Tibial nerve (tissue), 4 donors: ENCODE measurements around the gene INHBC. TPM values are rescaled to one million over a fixed set of nuclear protein-coding genes. Genes with fewer than 3 reads are reported as not detected.

ENCODE experiments used
- DNase-seq, 2 donors: peaks; one replicate each; pipeline ENCODE4 v3.0.0-alpha.2; 2019; ENCODE audit warnings: low spot score in 2 of 2
- H3K27ac ChIP-seq, 4 donors: fragments of 200-600 bp; sonication (generic) in 3 of 4; one replicate each; pipeline ENCODE4 v1.5.1; 2017 to 2019; ENCODE audit warnings: mild to moderate bottlenecking in 1 of 4
- H3K27me3 ChIP-seq, 2 donors: fragments of 200-600 bp; sonication (generic) in 1 of 2; one replicate each; pipeline versions ENCODE4 v1.5.1 to v1.6.0; 2017 to 2019
- H3K36me3 ChIP-seq, 3 donors: fragments of 200-600 bp; sonication (generic); one replicate each; pipeline ENCODE4 v1.5.1; 2018 to 2019
- H3K4me1 ChIP-seq, 4 donors: fragments of 200-600 bp; sonication (generic) in 3 of 4; one replicate each; pipeline ENCODE4 v1.5.1; 2017 to 2019
- H3K4me3 ChIP-seq, 4 donors: fragments of 200-600 bp; sonication (generic) in 3 of 4; one replicate each; pipeline ENCODE4 v1.5.1; 2017 to 2019; ENCODE audit warnings: mild to moderate bottlenecking in 1 of 4, moderate library complexity in 1 of 4
- H3K9me3 ChIP-seq, 4 donors: fragments of 200-600 bp; sonication (generic) in 3 of 4; one replicate each; pipeline ENCODE4 v1.5.1; 2017 to 2019
- EP300 ChIP-seq, 2 donors: sonication (generic); formaldehyde crosslinking; IDR thresholded peaks; one replicate each; pipeline ENCODE4 v1.6.1; 2017; ENCODE audit warnings: antibody characterized with exemption in 2 of 2, mild to moderate bottlenecking in 1 of 2
- POLR2A ChIP-seq, 2 donors: fragments of 450-650 bp; IDR thresholded peaks; one replicate each; pipeline ENCODE4 v1.6.1; 2017; ENCODE audit warnings: antibody characterized with exemption in 2 of 2, mild to moderate bottlenecking in 2 of 2, moderate library complexity in 2 of 2
- WGBS, 2 donors: methylation state at CpG; one replicate each; pipeline ENCODE4 v1.1.5; 2018; 5-methylcytosine and 5-hydroxymethylcytosine counted together
- total RNA-seq, 4 donors: library from RNA; depleted of rRNA; stranded (reverse); fragments of >200 nt; gene quantifications; one replicate each; pipeline ENCODE4 v1.1.0, GENCODE V29; 2016
- TF ChIP-seq, protein P1 (sequence below), 5 experiments: fragments of 200-600 bp in 3 of 5; fragments of 450-650 bp in 2 of 5; sonication (generic) in 3 of 5; IDR thresholded peaks; one replicate each; pipeline ENCODE4 v1.5.1; 2016 to 2019; ENCODE audit warnings: antibody characterized with exemption in 5 of 5, mild to moderate bottlenecking in 3 of 5, moderate library complexity in 2 of 5

The INHBC gene
- total RNA-seq, 4 donors from 2014 or later = not detected

DNA sequence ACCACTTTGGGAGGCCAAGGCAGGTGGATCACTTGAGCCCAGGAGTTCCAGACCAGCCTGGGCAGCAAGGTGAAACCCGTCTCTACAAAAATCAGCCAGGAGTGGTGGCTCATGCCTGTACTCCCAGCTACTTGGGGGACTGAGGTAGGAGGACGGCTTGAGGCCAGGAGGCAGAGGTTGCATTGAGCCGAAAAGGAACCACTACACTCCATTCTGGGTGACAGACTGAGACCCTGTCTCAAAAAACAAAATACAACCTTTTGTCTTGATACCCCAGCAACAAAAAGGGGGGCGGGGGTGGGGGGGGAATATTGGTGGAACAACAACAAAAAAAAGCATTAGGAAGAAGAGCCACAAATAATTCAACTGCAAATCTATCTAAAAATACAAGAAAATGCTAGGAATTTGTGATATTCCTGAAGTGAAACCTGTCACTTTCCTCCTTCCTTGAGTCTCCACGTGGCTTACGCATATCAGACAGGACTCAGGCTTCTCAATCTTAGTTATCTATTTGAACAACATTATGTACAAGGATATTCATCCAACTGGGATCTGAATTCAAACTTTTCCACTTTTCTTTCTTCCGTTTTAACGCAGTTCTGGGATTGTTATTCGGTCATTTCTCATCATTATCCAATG lies 5.0 kb upstream of the INHBC start:
- DNase-seq = no peak
- H3K4me1 ChIP-seq = peaks cover 0 to 33% (median 6%) of the 10 kb centered on the region in 4 donors
- H3K4me3 ChIP-seq = peak overlapping the region; percentile 65 to 79 (median 72)
- H3K27me3 ChIP-seq = no peaks in the 10 kb centered on the region
- peaks cover 0 to 9% (median 0%) of the 10 kb centered on the region in 3 donors for H3K36me3 ChIP-seq
- TF ChIP-seq EP300 (IDR thresholded peaks at IDR 0.05) (no peak), POLR2A (IDR thresholded peaks at IDR 0.05) (no peak)
- TF ChIP-seq, protein P1, sequence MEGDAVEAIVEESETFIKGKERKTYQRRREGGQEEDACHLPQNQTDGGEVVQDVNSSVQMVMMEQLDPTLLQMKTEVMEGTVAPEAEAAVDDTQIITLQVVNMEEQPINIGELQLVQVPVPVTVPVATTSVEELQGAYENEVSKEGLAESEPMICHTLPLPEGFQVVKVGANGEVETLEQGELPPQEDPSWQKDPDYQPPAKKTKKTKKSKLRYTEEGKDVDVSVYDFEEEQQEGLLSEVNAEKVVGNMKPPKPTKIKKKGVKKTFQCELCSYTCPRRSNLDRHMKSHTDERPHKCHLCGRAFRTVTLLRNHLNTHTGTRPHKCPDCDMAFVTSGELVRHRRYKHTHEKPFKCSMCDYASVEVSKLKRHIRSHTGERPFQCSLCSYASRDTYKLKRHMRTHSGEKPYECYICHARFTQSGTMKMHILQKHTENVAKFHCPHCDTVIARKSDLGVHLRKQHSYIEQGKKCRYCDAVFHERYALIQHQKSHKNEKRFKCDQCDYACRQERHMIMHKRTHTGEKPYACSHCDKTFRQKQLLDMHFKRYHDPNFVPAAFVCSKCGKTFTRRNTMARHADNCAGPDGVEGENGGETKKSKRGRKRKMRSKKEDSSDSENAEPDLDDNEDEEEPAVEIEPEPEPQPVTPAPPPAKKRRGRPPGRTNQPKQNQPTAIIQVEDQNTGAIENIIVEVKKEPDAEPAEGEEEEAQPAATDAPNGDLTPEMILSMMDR (IDR thresholded peaks at IDR 0.05) = no peak
- peak overlapping the region; percentile 89 to 96 (median 92) for H3K27ac ChIP-seq
- H3K9me3 ChIP-seq = no peaks in the 10 kb centered on the region
- 24 to 31% methylated on average over 9 of the region's 9 CpGs for WGBS, 2 donors

DNA sequence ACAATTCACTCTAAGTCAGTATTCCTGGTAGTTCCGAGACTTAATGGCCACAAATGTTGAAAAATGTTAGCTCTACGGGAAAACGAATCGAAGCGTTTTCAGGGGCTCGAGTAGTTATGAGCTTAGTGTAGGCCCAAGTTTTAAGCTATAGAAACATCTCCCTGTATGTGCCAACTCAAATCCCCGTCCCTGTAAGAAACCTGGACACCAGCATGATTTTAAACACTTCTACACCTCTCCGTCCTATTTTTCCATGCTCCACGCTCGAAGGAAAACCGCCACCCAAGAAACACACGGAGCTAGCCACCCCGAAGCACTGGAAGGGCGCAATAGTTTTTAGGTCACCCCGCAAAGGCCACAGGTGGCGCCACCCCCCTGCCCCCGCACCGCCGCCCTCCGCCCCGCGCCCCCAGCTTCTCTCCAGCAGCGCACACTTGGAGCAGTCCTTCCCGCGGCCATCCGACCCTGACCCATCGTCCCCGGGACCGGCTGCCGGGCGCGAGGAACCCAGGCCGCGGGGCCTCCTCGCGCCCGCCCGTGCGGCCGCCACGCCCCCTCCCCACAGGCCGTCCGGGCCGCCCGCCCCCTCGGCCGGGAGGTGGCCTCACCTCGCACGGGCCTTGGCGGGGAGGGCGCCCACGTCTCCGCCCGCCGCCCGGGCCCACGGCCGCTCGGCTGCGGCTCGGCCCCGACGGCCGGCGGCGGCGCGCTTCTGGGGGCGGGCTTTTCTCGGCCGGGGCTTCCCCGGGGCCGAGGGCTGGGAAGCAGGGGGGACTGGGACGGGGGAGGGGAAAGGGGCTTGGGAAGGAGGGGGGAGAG lies 4.3 kb upstream of the INHBC start:
- H3K9me3 ChIP-seq = no peaks in the 10 kb centered on the region
- no peaks in the 10 kb centered on the region for H3K27me3 ChIP-seq
- H3K4me3 ChIP-seq = peak overlapping the region; percentile 65 to 79 (median 72)
- H3K27ac ChIP-seq = peak overlapping the region; percentile 89 to 96 (median 92)
- DNase-seq = peak in 1 of 2 donors; percentile 26
- peaks cover 0 to 7% (median 0%) of the 10 kb centered on the region in 3 donors for H3K36me3 ChIP-seq
- WGBS, 2 donors = 0 to 1% methylated on average over 29 to 35 of the region's 74 CpGs
- TF ChIP-seq, protein P1 (IDR thresholded peaks at IDR 0.05) = peak in 2 of 5 experiments; percentile 4 to 8
- no peak for TF ChIP-seq POLR2A (IDR thresholded peaks at IDR 0.05)
- H3K4me1 ChIP-seq = peaks cover 0 to 33% (median 6%) of the 10 kb centered on the region in 4 donors

DNA sequence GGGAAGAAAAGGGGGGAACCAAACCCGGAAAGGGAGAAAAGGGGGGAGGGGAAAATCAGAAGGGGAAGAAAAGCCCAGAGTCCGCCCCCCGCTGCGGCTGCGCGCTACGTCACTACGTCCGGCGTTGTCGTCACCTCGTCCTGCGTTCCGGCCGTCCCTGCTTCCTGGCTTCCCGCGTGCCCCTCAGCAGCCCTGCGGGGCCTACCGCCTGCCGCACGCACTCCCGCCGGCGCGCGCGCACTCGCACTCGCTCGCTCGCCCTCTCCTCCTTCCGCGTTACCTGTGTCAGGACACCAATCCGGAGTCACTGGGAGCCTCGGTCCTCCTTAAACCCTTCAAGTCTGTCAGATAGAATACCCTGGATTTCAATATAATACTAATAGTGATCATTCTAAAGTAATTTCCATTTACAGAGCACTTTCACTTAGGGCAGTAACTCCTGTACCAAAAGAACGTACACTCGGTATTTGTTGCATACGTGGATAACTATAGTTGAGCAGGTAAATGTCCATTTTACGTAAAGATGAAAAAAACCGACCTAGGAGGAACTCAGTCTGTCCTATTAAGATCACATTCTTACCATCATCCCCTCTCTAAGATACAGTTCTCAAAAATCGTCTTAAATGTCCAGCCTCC lies 3.5 kb upstream of the INHBC start, which contains the start of gene R3HDM2:
Gene R3HDM2 (minus strand): TSS at position 113 of the 636 bp plus-strand sequence. CDS start 120,615 bp downstream, outside the sequence.
- no peaks in the 10 kb centered on the region for H3K36me3 ChIP-seq
- H3K9me3 ChIP-seq = no peaks in the 10 kb centered on the region
- peak within 1 kb of the TSS; percentile 65 to 79 (median 72) for H3K4me3 ChIP-seq
- WGBS, 2 donors = 2 to 3% methylated on average over 41 of the region's 41 CpGs
- peak; percentile 86 to 89 for DNase-seq
- no peaks in the 10 kb centered on the region for H3K27me3 ChIP-seq
- peak; percentile 87 to 90 for TF ChIP-seq POLR2A (IDR thresholded peaks at IDR 0.05)
- TF ChIP-seq, protein P1 (IDR thresholded peaks at IDR 0.05) = peak in 1 of 5 experiments; percentile 43
- peak; percentile 63 to 98 for TF ChIP-seq EP300 (IDR thresholded peaks at IDR 0.05)
- peaks cover 0 to 33% (median 6%) of the 10 kb centered on the region in 4 donors for H3K4me1 ChIP-seq
- peak within 1 kb of the TSS; percentile 89 to 96 (median 92) for H3K27ac ChIP-seq

DNA sequence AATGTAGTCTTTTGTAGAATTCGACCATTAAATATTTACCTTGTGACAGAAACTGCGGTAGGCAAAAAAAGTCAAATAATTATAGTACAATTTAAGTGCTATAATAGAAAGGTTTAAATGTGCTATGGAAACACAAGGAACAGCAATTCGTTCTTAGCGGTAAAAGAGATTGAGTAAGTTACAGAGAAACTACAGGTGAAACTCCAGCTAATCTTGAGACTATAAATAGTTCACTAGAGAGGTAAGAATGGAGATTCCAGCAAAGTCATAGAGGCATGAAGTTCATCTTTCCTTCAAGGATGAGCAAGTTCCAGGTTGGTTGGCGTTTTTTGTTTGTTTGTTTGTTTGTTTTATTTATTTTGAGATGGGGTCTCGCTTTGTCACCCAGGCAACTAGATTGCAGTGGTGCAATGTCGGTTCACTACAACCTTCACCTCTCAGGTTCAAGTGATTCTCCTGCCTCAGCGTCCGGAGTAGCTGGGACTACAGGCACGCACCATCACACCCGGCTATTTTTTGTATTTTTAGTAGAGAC lies 2.9 kb upstream of the INHBC start:
- Histone ChIP-seq H3K27ac (peak overlapping the region; percentile 89 to 96 (median 92)), H3K4me3 (peak overlapping the region in 2 of 4 donors; percentile 32 to 75), H3K27me3 (no peaks in the 10 kb centered on the region), H3K4me1 (peaks cover 0 to 31% (median 6%) of the 10 kb centered on the region in 4 donors), H3K36me3 (no peaks in the 10 kb centered on the region), H3K9me3 (no peaks in the 10 kb centered on the region)
- TF ChIP-seq, protein P1 (IDR thresholded peaks at IDR 0.05) = no peak
- TF ChIP-seq POLR2A (IDR thresholded peaks at IDR 0.05) (no peak), EP300 (IDR thresholded peaks at IDR 0.05) (no peak)
- no peak for DNase-seq
- 92% methylated on average over 11 of the region's 11 CpGs for WGBS, 2 donors
